ENCODE data around the gene TMEM115. TPM values are rescaled to one million over a fixed set of nuclear protein-coding genes. Genes with fewer than 3 reads are reported as not detected.
A peak's percentile ranks its signal among the peaks of the same experiment; 100 is the strongest.

The TMEM115 gene
- total RNA-seq, 1 donor from 2014 or later = 42.5 TPM

- Mint-ChIP-seq H3K4me3 (ENCODE audit: unreplicated experiment) (peak overlapping the region; percentile 93), H3K9me3 (ENCODE audit: unreplicated experiment) (peaks cover 20% of the 10 kb centered on the region), H3K27me3 (ENCODE audit: unreplicated experiment) (peaks cover 27% of the 10 kb centered on the region), H3K4me1 (ENCODE audit: low read depth, unreplicated experiment) (peaks cover 29% of the 10 kb centered on the region), H3K27ac (ENCODE audit: unreplicated experiment) (peak overlapping the region; percentile 93), H3K36me3 (ENCODE audit: unreplicated experiment) (peaks cover 4% of the 10 kb centered on the region)
- peak; percentile 99 for DNase-seq
- TF ChIP-seq, protein P1, sequence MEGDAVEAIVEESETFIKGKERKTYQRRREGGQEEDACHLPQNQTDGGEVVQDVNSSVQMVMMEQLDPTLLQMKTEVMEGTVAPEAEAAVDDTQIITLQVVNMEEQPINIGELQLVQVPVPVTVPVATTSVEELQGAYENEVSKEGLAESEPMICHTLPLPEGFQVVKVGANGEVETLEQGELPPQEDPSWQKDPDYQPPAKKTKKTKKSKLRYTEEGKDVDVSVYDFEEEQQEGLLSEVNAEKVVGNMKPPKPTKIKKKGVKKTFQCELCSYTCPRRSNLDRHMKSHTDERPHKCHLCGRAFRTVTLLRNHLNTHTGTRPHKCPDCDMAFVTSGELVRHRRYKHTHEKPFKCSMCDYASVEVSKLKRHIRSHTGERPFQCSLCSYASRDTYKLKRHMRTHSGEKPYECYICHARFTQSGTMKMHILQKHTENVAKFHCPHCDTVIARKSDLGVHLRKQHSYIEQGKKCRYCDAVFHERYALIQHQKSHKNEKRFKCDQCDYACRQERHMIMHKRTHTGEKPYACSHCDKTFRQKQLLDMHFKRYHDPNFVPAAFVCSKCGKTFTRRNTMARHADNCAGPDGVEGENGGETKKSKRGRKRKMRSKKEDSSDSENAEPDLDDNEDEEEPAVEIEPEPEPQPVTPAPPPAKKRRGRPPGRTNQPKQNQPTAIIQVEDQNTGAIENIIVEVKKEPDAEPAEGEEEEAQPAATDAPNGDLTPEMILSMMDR (IDR thresholded peaks at IDR 0.05; ENCODE audit: partially characterized antibody, unreplicated experiment) = no peak
Measured at GRCh38 chr3:50337175-50337861, 22.0 kb downstream of the TMEM115 start.

DNA sequence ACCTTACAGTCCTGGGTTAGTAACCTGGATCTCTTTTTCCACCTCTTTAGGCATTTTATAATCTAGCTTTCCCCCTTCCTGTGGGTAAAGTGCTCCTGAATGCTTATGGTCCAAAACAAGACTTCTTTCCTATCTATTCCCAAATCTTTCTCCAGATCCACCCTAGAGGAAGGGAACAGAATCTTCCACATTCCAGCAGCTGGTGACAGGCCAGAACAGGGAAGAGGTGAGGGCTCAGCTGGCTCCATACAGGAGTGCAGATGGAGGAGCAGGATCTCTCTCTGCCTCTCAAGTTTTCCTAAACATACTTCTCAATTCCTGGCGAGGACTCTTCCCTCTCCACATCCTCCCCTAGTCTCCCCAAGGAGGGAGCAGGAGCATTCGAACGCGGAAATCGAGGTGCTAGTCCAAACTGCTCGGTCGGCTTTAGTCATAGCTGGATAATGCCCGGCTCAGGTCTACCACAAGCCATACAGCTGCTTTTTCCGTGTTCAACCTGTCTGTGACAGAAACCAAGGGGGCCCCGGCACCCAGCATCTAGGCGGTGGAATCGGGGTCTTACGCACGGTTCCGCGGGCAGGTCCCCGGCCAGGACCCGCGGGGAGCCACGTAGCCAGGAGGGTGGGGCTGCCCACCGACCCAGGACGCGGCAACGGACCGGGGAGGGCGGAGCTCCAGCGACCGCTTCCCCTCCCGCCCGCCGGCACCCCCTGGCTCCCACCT lies 22.7 kb downstream of the TMEM115 start:
- Mint-ChIP-seq H3K4me1 (ENCODE audit: low read depth, unreplicated experiment) (peaks cover 29% of the 10 kb centered on the region), H3K4me3 (ENCODE audit: unreplicated experiment) (peak overlapping the region; percentile 100), H3K27ac (ENCODE audit: unreplicated experiment) (peak overlapping the region; percentile 98), H3K9me3 (ENCODE audit: unreplicated experiment) (peaks cover 21% of the 10 kb centered on the region), H3K27me3 (ENCODE audit: unreplicated experiment) (peaks cover 26% of the 10 kb centered on the region), H3K36me3 (ENCODE audit: unreplicated experiment) (peaks cover 4% of the 10 kb centered on the region)
- no peak for DNase-seq
- TF ChIP-seq, protein P1 (IDR thresholded peaks at IDR 0.05; ENCODE audit: partially characterized antibody, unreplicated experiment) = no peak

GRCh38 chr3:50334339-50335075 lies 24.8 kb downstream of the TMEM115 start:
- TF ChIP-seq, protein P1 (IDR thresholded peaks at IDR 0.05; ENCODE audit: partially characterized antibody, unreplicated experiment) = no peak
- H3K4me3 Mint-ChIP-seq (ENCODE audit: unreplicated experiment) = peak overlapping the region; percentile 76
- H3K9me3 Mint-ChIP-seq (ENCODE audit: unreplicated experiment) = peaks cover 17% of the 10 kb centered on the region
- H3K4me1 Mint-ChIP-seq (ENCODE audit: low read depth, unreplicated experiment) = peaks cover 26% of the 10 kb centered on the region
- peaks cover under 1% of the 10 kb centered on the region for H3K36me3 Mint-ChIP-seq (ENCODE audit: unreplicated experiment)
- peaks cover 16% of the 10 kb centered on the region for H3K27me3 Mint-ChIP-seq (ENCODE audit: unreplicated experiment)
- no peak for DNase-seq
- H3K27ac Mint-ChIP-seq (ENCODE audit: unreplicated experiment) = peak overlapping the region; percentile 82

DNA sequence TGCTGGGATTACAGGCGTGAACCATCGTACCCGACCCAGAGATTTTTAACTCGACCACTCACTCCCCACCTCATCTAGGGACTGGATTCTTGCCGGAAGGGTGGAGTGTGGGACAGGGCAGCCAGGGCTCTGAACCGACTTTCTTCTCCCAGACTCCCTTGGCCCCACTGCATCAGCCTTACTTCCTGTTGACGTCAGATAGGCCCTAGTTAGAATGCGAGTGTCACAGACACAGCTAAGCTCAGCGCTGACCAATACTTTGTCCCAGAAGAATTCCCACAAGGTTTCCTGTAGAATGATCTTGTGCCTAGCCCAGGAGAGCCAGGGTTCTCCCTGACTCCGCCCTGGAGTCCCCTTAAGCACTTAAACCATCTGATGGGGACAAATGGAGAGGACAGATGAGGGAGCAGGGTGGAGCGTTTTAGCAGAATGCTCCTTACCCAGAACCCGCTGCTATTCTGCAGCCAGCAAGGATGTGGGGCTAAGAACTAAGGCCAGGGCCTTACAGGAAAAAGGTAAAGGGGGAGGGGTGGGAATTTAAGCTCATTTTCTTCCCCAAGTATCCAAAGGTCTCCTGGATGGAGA lies 25.5 kb downstream of the TMEM115 start:
- H3K9me3 Mint-ChIP-seq (ENCODE audit: unreplicated experiment) = peaks cover 15% of the 10 kb centered on the region
- H3K27ac Mint-ChIP-seq (ENCODE audit: unreplicated experiment) = peak overlapping the region; percentile 82
- TF ChIP-seq, protein P1 (IDR thresholded peaks at IDR 0.05; ENCODE audit: partially characterized antibody, unreplicated experiment) = no peak
- H3K4me1 Mint-ChIP-seq (ENCODE audit: low read depth, unreplicated experiment) = peaks cover 22% of the 10 kb centered on the region
- peak overlapping the region; percentile 76 for H3K4me3 Mint-ChIP-seq (ENCODE audit: unreplicated experiment)
- DNase-seq = no peak
- peaks cover 12% of the 10 kb centered on the region for H3K27me3 Mint-ChIP-seq (ENCODE audit: unreplicated experiment)
- H3K36me3 Mint-ChIP-seq (ENCODE audit: unreplicated experiment) = no peaks in the 10 kb centered on the region
